GM21825 (cell line): ENCODE results near the gene CYP2C9.
"Not testable (repeated sequence)": the region's sequence is repeated elsewhere in the genome, so short reads cannot be mapped to it uniquely, and the experiment has no call there.

Experiments used
- ATAC-seq: cut with Tn5 transposase; IDR thresholded peaks from one replicate; pipeline ENCODE4 v1.9.1; 2021; ENCODE audit warnings: mild to moderate bottlenecking, moderate library complexity; ENCODE audit not compliant: unreplicated experiment

CYP2C9 gene

GRCh38 chr10:94938383-94938782 lies at the start of gene CYP2C9:
Gene CYP2C9 (plus strand): TSS chr10:94938658. CDS start chr10:94938683, 25 bp downstream.
- ATAC-seq = no peak

- ATAC-seq = no peak
These were observed 49.3 kb upstream of the CYP2C9 start for GRCh38 chr10:94889123-94889522.

- ATAC-seq = no peak
These were observed 48.0 kb upstream of the CYP2C9 start for GRCh38 chr10:94890264-94891022.

- ATAC-seq = not testable (repeated sequence)
These were observed 40.0 kb upstream of the CYP2C9 start for GRCh38 chr10:94898414-94898813.

- ATAC-seq = no peak
These were observed 36.4 kb upstream of the CYP2C9 start for GRCh38 chr10:94902080-94902479.

GRCh38 chr10:94902570-94902969 lies 35.9 kb upstream of the CYP2C9 start:
- no peak for ATAC-seq

- ATAC-seq = not testable (repeated sequence)
These were observed 33.8 kb upstream of the CYP2C9 start for GRCh38 chr10:94904506-94905148.

- ATAC-seq = no peak
These were observed 22.0 kb upstream of the CYP2C9 start for GRCh38 chr10:94916423-94916822.

GRCh38 chr10:94936721-94937120 lies 1.7 kb upstream of the CYP2C9 start:
- ATAC-seq = no peak

GRCh38 chr10:94943432-94944103 lies 5.1 kb downstream of the CYP2C9 start:
- ATAC-seq = not testable (repeated sequence)

GRCh38 chr10:94946181-94946580 lies 7.7 kb downstream of the CYP2C9 start:
- ATAC-seq = not testable (repeated sequence)

GRCh38 chr10:94963901-94964300 lies 25.4 kb downstream of the CYP2C9 start:
- ATAC-seq = no peak

GRCh38 chr10:94983555-94983954 lies 45.1 kb downstream of the CYP2C9 start:
- ATAC-seq = no peak

GRCh38 chr10:94989192-94989591 lies 50.7 kb downstream of the CYP2C9 start:
- no peak for ATAC-seq

GRCh38 chr10:94991243-94991888 lies 52.9 kb downstream of the CYP2C9 start:
- ATAC-seq = no peak

- ATAC-seq = no peak
These were observed 54.4 kb downstream of the CYP2C9 start for GRCh38 chr10:94992811-94993210.

- ATAC-seq = no peak
These were observed 59.3 kb downstream of the CYP2C9 start for GRCh38 chr10:94997741-94998174.

- no peak for ATAC-seq
These were observed 88.0 kb downstream of the CYP2C9 start for GRCh38 chr10:95026461-95026860.

- no peak for ATAC-seq
These were observed 93.2 kb downstream of the CYP2C9 start for GRCh38 chr10:95031656-95032055.

- no peak for ATAC-seq
These were observed 95.9 kb downstream of the CYP2C9 start for GRCh38 chr10:95034401-95034800.
